CD4-positive, alpha-beta T cell treated with Interferon gamma for 1 hour (primary cell): ENCODE results near the gene NAALADL2.
"Not testable (repeated sequence)": the region's sequence is repeated elsewhere in the genome, so short reads cannot be mapped to it uniquely, and the experiment has no call there.

Source experiments
- DNase-seq: peaks from one replicate; pipeline ENCODE4 v3.0.0-alpha.2; 2020

NAALADL2 gene

GRCh38 chr3:175149675-175150074, 290.5 kb downstream of the NAALADL2 start:
- DNase-seq, result no peak

GRCh38 chr3:175150812-175151401, 291.8 kb downstream of the NAALADL2 start:
- DNase-seq, result no peak

- DNase-seq, result no peak
Observed at GRCh38 chr3:175153595-175153994, 294.5 kb downstream of the NAALADL2 start.

GRCh38 chr3:175155172-175155571, 296.0 kb downstream of the NAALADL2 start:
- no peak for DNase-seq

GRCh38 chr3:175159202-175159601, 300.1 kb downstream of the NAALADL2 start:
- DNase-seq, result no peak

- no peak for DNase-seq
Observed at GRCh38 chr3:175161291-175161690, 302.2 kb downstream of the NAALADL2 start.

GRCh38 chr3:175163686-175164085, 304.6 kb downstream of the NAALADL2 start:
- DNase-seq, result no peak

GRCh38 chr3:175173117-175173516, 314.0 kb downstream of the NAALADL2 start:
- DNase-seq, result not testable (repeated sequence)

GRCh38 chr3:175176556-175176955, 317.4 kb downstream of the NAALADL2 start:
- no peak for DNase-seq

GRCh38 chr3:175179055-175179454, 319.9 kb downstream of the NAALADL2 start:
- DNase-seq, result no peak

GRCh38 chr3:175184392-175184791, 325.3 kb downstream of the NAALADL2 start:
- no peak for DNase-seq

GRCh38 chr3:175185903-175186302, 326.8 kb downstream of the NAALADL2 start:
- no peak for DNase-seq

GRCh38 chr3:175186511-175186910, 327.4 kb downstream of the NAALADL2 start:
- no peak for DNase-seq

- DNase-seq, result no peak
Observed at GRCh38 chr3:175187586-175187985, 328.5 kb downstream of the NAALADL2 start.

GRCh38 chr3:175192536-175192935, 333.4 kb downstream of the NAALADL2 start:
- DNase-seq, result no peak

GRCh38 chr3:175193815-175194518, 334.8 kb downstream of the NAALADL2 start:
- no peak for DNase-seq

- no peak for DNase-seq
Observed at GRCh38 chr3:175198991-175199783, 340.1 kb downstream of the NAALADL2 start.

GRCh38 chr3:175199961-175200360, 340.8 kb downstream of the NAALADL2 start:
- no peak for DNase-seq

GRCh38 chr3:175200391-175201095, 341.4 kb downstream of the NAALADL2 start:
- no peak for DNase-seq

GRCh38 chr3:175207361-175207760, 348.2 kb downstream of the NAALADL2 start:
- DNase-seq, result no peak

- DNase-seq, result no peak
Observed at GRCh38 chr3:175208326-175208725, 349.2 kb downstream of the NAALADL2 start.

GRCh38 chr3:175211466-175211865, 352.3 kb downstream of the NAALADL2 start:
- DNase-seq, result no peak

- no peak for DNase-seq
Observed at GRCh38 chr3:175212896-175213295, 353.8 kb downstream of the NAALADL2 start.
